Measurements from ENCODE around the gene NFKBIZ.

DNA sequence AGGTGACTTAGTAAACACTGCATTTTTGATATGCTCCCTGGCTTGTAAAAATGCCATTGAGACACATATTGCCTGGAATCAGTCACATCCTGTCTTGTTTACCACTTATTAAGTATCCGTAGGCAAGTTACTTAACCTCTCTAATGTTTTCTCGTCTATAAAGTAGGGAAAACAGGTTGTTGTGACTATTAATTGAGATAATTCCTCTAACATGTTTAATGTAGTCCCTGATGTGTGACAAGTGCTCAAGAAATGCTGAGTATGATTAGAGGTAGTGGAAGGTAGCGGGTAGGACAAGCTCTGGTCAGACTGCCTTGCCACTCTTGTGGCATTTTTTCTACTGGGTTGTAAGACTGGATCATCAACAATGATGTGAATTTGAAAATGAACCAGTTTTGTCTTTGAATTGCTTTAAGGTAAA is 54.1 kb downstream of the NFKBIZ start:
- TF ChIP-seq POLR2A (IDR thresholded peaks at IDR 0.05; ENCODE audit: low read length) (no peak), GATA1 (IDR thresholded peaks at IDR 0.05; ENCODE audit: low read depth, low read length) (no peak)

Data from erythroblast (primary cell).